ENCODE results near the gene LYRM9. TPM values are rescaled to one million over a fixed set of nuclear protein-coding genes. Genes with fewer than 3 reads are reported as not detected.

LYRM9 gene
- total and polyA plus RNA-seq, 2 of the 8 experiments (the other 6 are each of a cell fraction or from before 2014, with no cell fraction given): 4.3 to 5.2 TPM

DNA sequence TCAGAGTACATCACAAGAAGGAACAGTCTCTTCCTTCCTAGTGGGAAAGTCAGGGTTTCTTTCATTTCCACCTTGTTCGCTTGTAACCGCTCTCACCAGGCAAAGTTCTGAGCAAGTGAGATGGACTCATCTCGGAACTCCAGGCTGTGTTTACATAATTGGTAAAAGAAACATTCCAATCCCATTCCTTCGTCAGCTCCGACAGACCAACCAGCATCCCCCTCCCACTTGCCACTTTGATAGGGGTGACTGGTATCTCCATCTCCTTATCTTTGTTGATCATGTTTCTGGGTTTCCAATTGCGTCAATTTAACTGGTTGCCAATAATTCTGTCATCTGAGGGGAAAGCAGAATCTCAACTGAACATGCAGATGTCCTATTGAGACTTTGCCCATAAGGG, 36.8 kb upstream of the LYRM9 start (continued):
- TF ChIP-seq RAD21 (IDR thresholded peaks at IDR 0.05 in 1 of 2, conservative IDR thresholded peaks at IDR 0.05 in 1 of 2; ENCODE audit: low read depth in 2 of 2, low read length in 2 of 2): no peak

Data from H1 (cell line).